ENCODE measurements around the gene FLNB. TPM values are rescaled to one million over a fixed set of nuclear protein-coding genes. Genes with fewer than 3 reads are reported as not detected.

Gene FLNB
- polyA plus RNA-seq, 1 donor from 2014 or later: 10.3 TPM

GRCh38 chr3:58131101-58131825 is 123.0 kb downstream of the FLNB start:
- no peaks in the 10 kb centered on the region for H4K20me1 ChIP-seq (ENCODE audit: insufficient read depth)
- H3F3A ChIP-seq (ENCODE audit: insufficient read depth, low read length, poor library complexity, severe bottlenecking): no peaks in the 10 kb centered on the region
- no peak overlapping the region for H3K9ac ChIP-seq (ENCODE audit: low read length)
- no peak for TF ChIP-seq SMC3 (conservative IDR thresholded peaks at IDR 0.05; ENCODE audit: poor library complexity)
- TF ChIP-seq, protein P1, sequence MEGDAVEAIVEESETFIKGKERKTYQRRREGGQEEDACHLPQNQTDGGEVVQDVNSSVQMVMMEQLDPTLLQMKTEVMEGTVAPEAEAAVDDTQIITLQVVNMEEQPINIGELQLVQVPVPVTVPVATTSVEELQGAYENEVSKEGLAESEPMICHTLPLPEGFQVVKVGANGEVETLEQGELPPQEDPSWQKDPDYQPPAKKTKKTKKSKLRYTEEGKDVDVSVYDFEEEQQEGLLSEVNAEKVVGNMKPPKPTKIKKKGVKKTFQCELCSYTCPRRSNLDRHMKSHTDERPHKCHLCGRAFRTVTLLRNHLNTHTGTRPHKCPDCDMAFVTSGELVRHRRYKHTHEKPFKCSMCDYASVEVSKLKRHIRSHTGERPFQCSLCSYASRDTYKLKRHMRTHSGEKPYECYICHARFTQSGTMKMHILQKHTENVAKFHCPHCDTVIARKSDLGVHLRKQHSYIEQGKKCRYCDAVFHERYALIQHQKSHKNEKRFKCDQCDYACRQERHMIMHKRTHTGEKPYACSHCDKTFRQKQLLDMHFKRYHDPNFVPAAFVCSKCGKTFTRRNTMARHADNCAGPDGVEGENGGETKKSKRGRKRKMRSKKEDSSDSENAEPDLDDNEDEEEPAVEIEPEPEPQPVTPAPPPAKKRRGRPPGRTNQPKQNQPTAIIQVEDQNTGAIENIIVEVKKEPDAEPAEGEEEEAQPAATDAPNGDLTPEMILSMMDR (IDR thresholded peaks at IDR 0.05; ENCODE audit: poor library complexity, severe bottlenecking): no peak
- TF ChIP-seq EZH2 (IDR thresholded peaks at IDR 0.05; ENCODE audit: borderline replicate concordance, insufficient read depth, low read length, poor library complexity, severe bottlenecking): no peak
- no peak for TF ChIP-seq RAD21 (conservative IDR thresholded peaks at IDR 0.05)
- no peak for TF ChIP-seq POLR2AphosphoS5 (IDR thresholded peaks at IDR 0.05)
- TF ChIP-seq MXI1 (conservative IDR thresholded peaks at IDR 0.05; ENCODE audit: poor library complexity, severe bottlenecking): no peak
- no peak for TF ChIP-seq REST (IDR thresholded peaks at IDR 0.05; ENCODE audit: borderline replicate concordance)
- TF ChIP-seq EP300 (conservative IDR thresholded peaks at IDR 0.05; ENCODE audit: poor library complexity, severe bottlenecking): no peak
- TF ChIP-seq TAF1 (IDR thresholded peaks at IDR 0.05; ENCODE audit: low read depth): no peak
- H3K4me3 ChIP-seq (ENCODE audit: low read length): no peak overlapping the region
- H3K79me2 ChIP-seq (replicated peaks; ENCODE audit: insufficient read depth, low read length): no peaks in the 10 kb centered on the region
- no peak overlapping the region for H3K27ac ChIP-seq (ENCODE audit: low read length)
- H2AFZ ChIP-seq (ENCODE audit: low read depth, low read length): no peak overlapping the region
- H3K9me3 ChIP-seq (ENCODE audit: low read length): no peaks in the 10 kb centered on the region
- no peaks in the 10 kb centered on the region for H3K27me3 ChIP-seq (ENCODE audit: insufficient read depth, low read depth, low read length)
- no peaks in the 10 kb centered on the region for H3K9me2 ChIP-seq (ENCODE audit: insufficient read depth, low read length)
- no peak overlapping the region for H3K4me2 ChIP-seq (ENCODE audit: low read length)
- H3K36me3 ChIP-seq (ENCODE audit: insufficient read depth, low read length): no peaks in the 10 kb centered on the region

DNA sequence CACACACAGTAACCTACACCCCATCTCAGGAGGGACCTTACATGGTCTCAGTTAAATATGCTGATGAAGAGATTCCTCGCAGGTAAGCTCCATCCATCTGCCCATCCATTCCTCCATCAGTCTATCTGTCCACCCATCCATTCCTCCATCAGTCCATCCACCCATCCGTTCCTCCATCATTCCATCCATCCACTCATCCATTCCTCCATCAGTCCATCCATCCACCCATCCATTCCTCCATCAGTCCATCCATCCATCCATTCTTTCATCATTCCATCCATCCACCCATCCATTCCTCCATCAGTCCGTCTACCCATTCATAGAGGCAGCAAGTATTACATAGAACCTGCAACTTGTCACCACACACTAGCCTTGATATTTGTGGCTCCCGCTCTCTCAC is 124.6 kb downstream of the FLNB start:
- Histone ChIP-seq H3K79me2 (replicated peaks; ENCODE audit: insufficient read depth, low read length) (no peaks in the 10 kb centered on the region), H3K4me2 (ENCODE audit: low read length) (no peak overlapping the region), H3K27ac (ENCODE audit: low read length) (no peak overlapping the region), H3K9me2 (ENCODE audit: insufficient read depth, low read length) (no peaks in the 10 kb centered on the region), H3K9ac (ENCODE audit: low read length) (no peak overlapping the region), H3K4me3 (ENCODE audit: low read length) (no peak overlapping the region), H3K27me3 (ENCODE audit: insufficient read depth, low read depth, low read length) (no peaks in the 10 kb centered on the region), H4K20me1 (ENCODE audit: insufficient read depth) (no peaks in the 10 kb centered on the region), H3K9me3 (ENCODE audit: low read length) (no peaks in the 10 kb centered on the region), H2AFZ (ENCODE audit: low read depth, low read length) (no peak overlapping the region), H3F3A (ENCODE audit: insufficient read depth, low read length, poor library complexity, severe bottlenecking) (no peaks in the 10 kb centered on the region), H3K36me3 (ENCODE audit: insufficient read depth, low read length) (peaks cover 8% of the 10 kb centered on the region)
- TF ChIP-seq EZH2 (IDR thresholded peaks at IDR 0.05; ENCODE audit: borderline replicate concordance, insufficient read depth, low read length, poor library complexity, severe bottlenecking): no peak
